ENCODE measurements around the gene DCAF6.

- TF ChIP-seq CTCF (IDR thresholded peaks at IDR 0.05): no peak
- no peak for TF ChIP-seq POLR2A (IDR thresholded peaks at IDR 0.05)
Measured at GRCh38 chr1:168045311-168045710, 108.8 kb downstream of the DCAF6 start.

Measured in gastroesophageal sphincter (tissue), 3 donors.